Left cardiac atrium (tissue), 4 donors: ENCODE measurements around the gene ALPK1. TPM values are rescaled to one million over a fixed set of nuclear protein-coding genes. Genes with fewer than 3 reads are reported as not detected.

Experiments
- ATAC-seq, 2 donors: fragments of 200-7000 bp; cut with Tn5 transposase; one replicate each; pipeline ENCODE4 v1.9.1; 2020; ENCODE audit warnings: mild to moderate bottlenecking in 2 of 2, moderate library complexity in 2 of 2
- DNase-seq: peaks from one replicate; pipeline ENCODE4 v3.0.0-alpha.2; 2020
- intact Hi-C, 2 donors: fragments of 100-400 bp; cut with DNase I; formaldehyde crosslinking; loops; one replicate each; pipeline versions ENCODE4 v1.14.1 to v1.15.1; 2022 to 2023
- total RNA-seq, 2 donors: library from RNA; stranded (reverse); fragmentation: NEBNext Ultra II Directional; extraction: Animal tissue kit (Norgen Biotek cat#: 25700); gene quantifications; one replicate each; pipeline ENCODE4 v1.2.1, GENCODE V29; 2021
- donor health status: DM: no; HTN: yes; CAD: no.
- donor health status: DM: no; HTN: yes; CAD: no; lungs with severe emphysema.
- donor health status: DM: yes; HTN: yes; CAD: no.
- donor health status: Dilated cardiomyopathy.

ALPK1 gene
- total RNA-seq, 2 donors from 2014 or later: 7.6 to 12.1 TPM

DNA sequence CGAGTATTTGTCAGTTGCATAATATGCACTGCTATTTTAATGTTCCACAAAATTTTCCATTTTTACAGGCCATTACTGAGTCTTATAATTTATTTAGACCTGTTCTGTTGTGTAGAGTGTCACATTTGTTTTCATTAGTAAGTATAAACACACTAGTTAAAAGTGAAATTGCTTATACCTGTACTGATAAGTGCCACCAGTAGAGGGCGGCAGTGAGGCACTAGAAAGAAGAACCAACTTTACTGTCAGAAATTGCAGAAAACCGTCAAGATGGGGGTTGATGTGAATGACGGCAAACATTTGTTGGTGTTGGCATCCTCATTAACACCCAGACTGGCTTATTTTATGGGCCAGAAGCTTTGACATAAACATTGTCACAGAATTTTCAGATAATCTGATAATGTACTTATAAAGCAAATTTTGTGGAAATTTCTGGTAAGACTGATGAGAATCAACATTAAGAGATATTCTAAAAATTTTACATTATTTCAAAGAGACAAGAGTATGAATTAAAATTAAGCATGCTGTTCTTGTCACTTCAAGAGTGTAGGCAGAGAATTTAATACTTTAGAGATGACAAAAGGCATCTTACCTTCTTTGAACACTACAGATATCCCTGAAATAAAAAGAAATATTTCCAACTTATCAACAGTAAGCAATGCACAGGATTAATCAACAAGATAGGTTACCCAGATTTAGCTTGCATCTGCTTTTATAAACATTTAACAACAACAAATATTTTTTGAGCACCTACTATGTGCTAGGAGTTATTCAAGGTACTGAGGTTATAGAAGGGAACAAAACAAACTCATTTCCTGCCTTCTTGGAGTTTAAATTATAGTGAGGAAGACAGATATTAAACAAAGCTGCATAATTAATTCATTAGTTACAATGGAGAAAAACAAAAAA, 24.9 kb downstream of the ALPK1 start:
- ATAC-seq (peak; percentile 34 to 43), DNase-seq (peak; percentile 68)
- intact Hi-C loops: loop anchor here in 1 of 2 donors (10.0 kb wide), 1 partner anchor 283 kb away; no protein-coding TSS in a partner anchor

GRCh38 chr4:112322866-112323265, 25.7 kb downstream of the ALPK1 start:
- ATAC-seq: no peak
- no peak for DNase-seq
- intact Hi-C loops: loop anchor here in 1 of 2 donors (10.0 kb wide), 1 partner anchor 282 kb away; no protein-coding TSS in a partner anchor

DNA sequence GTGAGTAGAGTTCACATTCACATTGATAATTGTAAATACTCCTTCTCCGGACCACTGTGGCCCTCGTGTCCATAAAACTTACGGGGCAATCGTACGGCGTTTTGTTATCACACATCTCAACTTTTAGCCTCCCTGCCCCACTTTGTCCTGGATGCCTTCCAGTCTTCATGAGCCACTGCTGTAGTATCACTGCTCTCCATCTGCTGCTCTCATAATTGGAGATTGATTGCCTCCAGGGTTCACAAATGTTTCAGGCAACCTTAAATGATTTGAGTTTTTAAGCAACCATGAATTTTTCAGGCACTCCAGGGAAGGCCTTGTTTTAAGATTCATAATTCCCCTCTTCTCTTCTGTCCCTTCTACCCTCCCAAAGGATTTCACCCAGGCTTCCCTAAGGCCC, 28.4 kb downstream of the ALPK1 start:
- DNase-seq: no peak
- no peak for ATAC-seq
- intact Hi-C loops: loop anchor here (5.0 to 10.0 kb wide), 2 partner anchors 197 to 279 kb away; no protein-coding TSS in a partner anchor

- no peak for DNase-seq
- ATAC-seq: peak in 1 of 2 donors; percentile 71
- intact Hi-C loops: loop anchor here (2.0 to 10.0 kb wide), 3 partner anchors 194 to 277 kb away; no protein-coding TSS in a partner anchor
Observed at GRCh38 chr4:112327965-112328733, 31.0 kb downstream of the ALPK1 start.

DNA sequence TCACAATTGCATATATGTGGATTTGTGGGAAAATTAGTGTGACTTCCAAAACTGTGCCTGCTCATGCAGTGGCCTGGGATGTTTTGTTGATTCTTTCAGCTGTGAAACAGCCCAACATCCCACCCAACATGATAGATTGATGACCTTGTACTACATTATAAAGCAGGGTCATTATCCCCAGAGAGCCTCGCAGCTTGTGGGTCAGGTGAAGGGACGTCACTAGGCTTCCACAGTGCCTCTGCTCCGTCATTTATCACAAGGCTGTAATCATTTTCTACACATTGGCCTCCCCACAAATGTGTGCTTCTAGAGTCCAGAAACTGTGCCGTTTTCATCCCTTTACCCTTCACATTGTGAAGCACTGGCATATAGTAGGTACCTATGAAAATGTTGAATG, 31.6 kb downstream of the ALPK1 start:
- intact Hi-C loops: loop anchor here (2.0 to 10.0 kb wide), 3 partner anchors 194 to 276 kb away; no protein-coding TSS in a partner anchor
- ATAC-seq (no peak), DNase-seq (no peak)

DNA sequence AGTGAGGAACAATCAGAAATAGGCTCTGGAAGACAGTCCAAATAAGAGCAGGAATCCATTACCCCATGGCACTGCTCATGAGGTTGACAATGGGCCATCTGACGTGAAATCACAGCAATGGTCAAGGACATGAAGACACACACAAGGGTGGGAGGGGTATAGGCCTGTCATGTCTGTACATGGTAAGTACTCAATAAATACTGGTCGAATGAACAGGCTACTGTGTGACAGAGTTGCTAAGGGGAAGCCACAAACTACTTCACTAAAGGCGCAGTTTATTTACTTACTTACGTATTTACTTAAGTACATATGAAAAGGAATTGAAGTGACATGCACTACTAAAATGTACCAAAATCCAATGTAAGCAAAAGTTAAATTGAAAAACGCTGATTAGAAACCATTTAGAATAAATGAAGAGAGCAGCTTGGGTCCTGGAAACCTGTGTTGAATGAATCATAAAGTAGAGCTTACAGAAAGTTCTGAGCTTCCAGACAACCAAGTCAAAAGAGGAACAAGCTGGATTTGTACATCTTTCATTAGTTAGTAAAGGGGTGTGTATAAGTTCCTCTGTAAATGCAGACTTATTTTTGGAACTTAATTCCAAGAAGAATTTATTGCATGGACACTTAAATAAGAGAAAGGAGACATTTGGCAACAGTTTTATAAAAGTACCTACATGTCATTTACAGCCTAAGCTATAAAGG, 32.7 kb downstream of the ALPK1 start:
- no peak for DNase-seq
- intact Hi-C loops: loop anchor here (2.0 to 10.0 kb wide), 3 partner anchors 192 to 275 kb away; no protein-coding TSS in a partner anchor

GRCh38 chr4:112330921-112331320, 33.8 kb downstream of the ALPK1 start:
- intact Hi-C loops: no loop called here
- ATAC-seq (no peak), DNase-seq (no peak)

More for the DNA sequence above, 32.7 kb downstream of the ALPK1 start:
- no peak for ATAC-seq

GRCh38 chr4:112332398-112332797, 35.2 kb downstream of the ALPK1 start:
- intact Hi-C loops: no loop called here
- ATAC-seq (no peak), DNase-seq (no peak)

GRCh38 chr4:112340023-112340422, 42.9 kb downstream of the ALPK1 start:
- intact Hi-C loops: no loop called here
- DNase-seq (no peak), ATAC-seq (no peak)

- intact Hi-C loops: no loop called here
- ATAC-seq (no peak), DNase-seq (no peak)
Observed at GRCh38 chr4:112341033-112341432, 43.9 kb downstream of the ALPK1 start.

- intact Hi-C loops: no loop called here
- no peak for DNase-seq
- ATAC-seq: no peak
Observed at GRCh38 chr4:112343330-112344080, 46.3 kb downstream of the ALPK1 start.

GRCh38 chr4:112348488-112349158, 51.5 kb downstream of the ALPK1 start:
- DNase-seq: peak; percentile 89
- intact Hi-C loops: no loop called here
- ATAC-seq: peak; percentile 96 to 97

DNA sequence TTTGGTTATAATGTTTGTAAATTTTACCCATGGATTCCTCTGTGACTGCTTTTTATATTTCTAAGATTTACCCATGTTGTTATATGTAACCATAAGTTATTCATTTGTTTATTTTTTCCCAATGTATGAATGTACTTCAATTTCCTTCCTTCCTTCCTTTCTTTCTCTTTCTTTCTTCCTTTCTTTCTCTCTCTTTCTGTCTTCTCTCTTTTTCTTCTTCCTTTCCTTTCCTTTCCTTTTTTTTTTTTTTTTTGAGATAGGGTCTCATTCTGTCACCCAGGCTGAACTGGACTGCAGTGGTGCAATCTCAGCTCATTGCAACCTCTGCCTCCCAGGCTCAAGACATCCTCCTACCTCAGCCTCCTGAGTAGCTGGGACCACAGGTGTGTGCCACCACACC, 55.6 kb downstream of the ALPK1 start:
- DNase-seq (no peak), ATAC-seq (no peak)
- intact Hi-C loops: no loop called here

GRCh38 chr4:112355662-112356061, 58.5 kb downstream of the ALPK1 start:
- ATAC-seq (no peak), DNase-seq (no peak)
- intact Hi-C loops: no loop called here

DNA sequence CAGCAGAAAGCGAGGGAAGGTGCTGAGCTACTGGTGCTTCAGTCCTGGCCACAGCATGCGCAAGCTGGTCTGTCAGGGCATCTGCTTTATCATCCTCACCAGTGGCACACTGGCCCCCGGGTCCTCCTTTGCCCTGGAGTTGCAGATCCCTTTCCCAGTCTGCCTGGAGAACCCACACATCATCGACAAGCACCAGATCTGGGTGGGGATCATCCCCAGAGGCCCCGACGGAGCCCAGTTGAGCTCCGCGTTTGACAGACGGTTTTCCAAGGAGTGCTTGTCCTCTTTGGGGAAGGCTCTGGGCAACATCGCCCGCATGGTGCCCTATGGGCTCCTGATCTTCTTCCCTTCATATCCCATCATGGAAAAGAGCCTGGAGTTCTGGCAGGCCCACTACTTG, 60.3 kb downstream of the ALPK1 start:
- ATAC-seq (no peak), DNase-seq (no peak)
- intact Hi-C loops: no loop called here

GRCh38 chr4:112357897-112358296, 60.7 kb downstream of the ALPK1 start:
- no peak for DNase-seq

DNA sequence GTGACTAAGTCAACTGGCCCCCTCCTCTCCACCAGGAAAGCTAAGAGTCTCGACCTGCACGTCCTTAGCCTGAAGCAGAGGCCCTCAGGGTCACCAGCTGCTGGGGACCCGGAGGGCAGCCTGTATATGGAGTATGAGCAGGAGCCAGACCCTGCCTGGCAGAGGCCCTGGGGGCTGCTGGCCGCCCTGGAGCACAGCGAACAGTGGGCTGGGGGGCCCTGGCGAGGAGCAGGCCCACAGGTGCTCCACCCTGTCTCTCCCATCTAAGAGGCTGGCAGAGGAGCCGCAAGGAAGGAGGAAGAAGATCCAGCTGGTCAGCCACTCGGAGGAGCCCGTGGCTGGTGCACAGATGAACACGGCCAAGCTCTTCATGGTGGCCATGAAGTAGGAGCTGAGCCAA, 61.2 kb downstream of the ALPK1 start:
- ATAC-seq (no peak), DNase-seq (no peak)
- intact Hi-C loops: no loop called here

More at GRCh38 chr4:112357897-112358296, 60.7 kb downstream of the ALPK1 start:
- ATAC-seq: no peak
- intact Hi-C loops: no loop called here
